Peyer's patch (tissue), 4 donors: ENCODE data around the gene RHD. TPM values are rescaled to one million over a fixed set of nuclear protein-coding genes. Genes with fewer than 3 reads are reported as not detected.
A peak's percentile ranks its signal among the peaks of the same experiment; 100 is the strongest.

Experiments
- DNase-seq, 3 donors: peaks; one replicate each; pipeline ENCODE4 v3.0.0-alpha.2; 2017 to 2019
- H3K27ac ChIP-seq, 4 donors: fragments of 200-600 bp; sonication (generic); one replicate each; pipeline ENCODE4 v1.5.1; 2016 to 2019
- H3K27me3 ChIP-seq, 2 donors: fragments of 200-600 bp; sonication (generic); one replicate each; pipeline ENCODE4 v1.5.1; 2019
- H3K36me3 ChIP-seq, 3 donors: fragments of 200-600 bp; sonication (generic); one replicate each; pipeline ENCODE4 v1.5.1; 2016 to 2019
- H3K4me1 ChIP-seq, 4 donors: fragments of 200-600 bp; sonication (generic); one replicate each; pipeline ENCODE4 v1.5.1; 2016 to 2019
- H3K4me3 ChIP-seq, 4 donors: fragments of 200-600 bp; sonication (generic); 1 replicate in 3 of 4; 2 replicates in 1 of 4; pipeline ENCODE4 v1.5.1; 2016 to 2019; ENCODE audit warnings: mild to moderate bottlenecking in 1 of 4
- H3K9me3 ChIP-seq, 4 donors: fragments of 200-600 bp; sonication (generic); one replicate each; pipeline ENCODE4 v1.5.1; 2016 to 2019; ENCODE audit warnings: mild to moderate bottlenecking in 1 of 4
- POLR2A ChIP-seq, 2 donors: fragments of 450-650 bp; IDR thresholded peaks; one replicate each; pipeline ENCODE4 v1.5.1; 2017; ENCODE audit warnings: antibody characterized with exemption in 2 of 2, mild to moderate bottlenecking in 2 of 2, moderate library complexity in 2 of 2
- total RNA-seq, 4 donors: library from RNA; depleted of rRNA; stranded (reverse); fragments of >200 nt; gene quantifications; one replicate each; pipeline ENCODE4 v1.1.0, GENCODE V29; 2016
- TF ChIP-seq, protein P1 (sequence below), 6 experiments: fragments of 450-650 bp in 4 of 6; fragments of 200-600 bp in 2 of 6; sonication (generic) in 1 of 6; IDR thresholded peaks; one replicate each; pipeline ENCODE4 v1.5.1; 2017 to 2019; ENCODE audit warnings: antibody characterized with exemption in 6 of 6, mild to moderate bottlenecking in 3 of 6, moderate library complexity in 1 of 6

The RHD gene
- total RNA-seq, 4 donors from 2014 or later: not detected

DNA sequence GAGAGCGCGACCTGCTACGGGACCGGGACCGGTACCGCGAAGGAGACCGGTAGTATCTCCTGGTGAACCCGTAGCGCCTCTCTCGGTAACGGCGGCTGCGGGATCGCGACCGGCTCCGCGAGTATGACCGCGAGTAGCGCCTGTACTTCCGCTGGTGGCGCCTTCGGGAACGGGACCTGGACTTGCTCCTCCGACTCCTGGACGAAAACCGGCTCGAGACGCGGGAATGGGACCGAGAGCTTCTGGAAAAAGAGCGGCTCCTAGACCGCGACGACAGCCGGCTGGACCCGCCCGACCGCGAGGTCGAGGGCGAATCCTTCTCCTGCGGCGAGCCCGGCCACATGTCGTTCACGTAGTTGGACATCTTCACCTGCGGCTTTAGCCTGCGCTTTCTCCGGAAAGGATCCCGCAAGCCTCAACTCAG is 25.7 kb upstream of the RHD start:
- Histone ChIP-seq H3K4me1 (peaks cover 0 to 44% (median 2%) of the 10 kb centered on the region in 4 donors), H3K9me3 (no peaks in the 10 kb centered on the region), H3K36me3 (peaks cover 0 to 48% (median 0%) of the 10 kb centered on the region in 3 donors), H3K27ac (peak overlapping the region; percentile 94 to 99 (median 99)), H3K27me3 (no peaks in the 10 kb centered on the region), H3K4me3 (peak overlapping the region; percentile 72 to 97 (median 88))
- DNase-seq: no peak
- TF ChIP-seq, protein P1, sequence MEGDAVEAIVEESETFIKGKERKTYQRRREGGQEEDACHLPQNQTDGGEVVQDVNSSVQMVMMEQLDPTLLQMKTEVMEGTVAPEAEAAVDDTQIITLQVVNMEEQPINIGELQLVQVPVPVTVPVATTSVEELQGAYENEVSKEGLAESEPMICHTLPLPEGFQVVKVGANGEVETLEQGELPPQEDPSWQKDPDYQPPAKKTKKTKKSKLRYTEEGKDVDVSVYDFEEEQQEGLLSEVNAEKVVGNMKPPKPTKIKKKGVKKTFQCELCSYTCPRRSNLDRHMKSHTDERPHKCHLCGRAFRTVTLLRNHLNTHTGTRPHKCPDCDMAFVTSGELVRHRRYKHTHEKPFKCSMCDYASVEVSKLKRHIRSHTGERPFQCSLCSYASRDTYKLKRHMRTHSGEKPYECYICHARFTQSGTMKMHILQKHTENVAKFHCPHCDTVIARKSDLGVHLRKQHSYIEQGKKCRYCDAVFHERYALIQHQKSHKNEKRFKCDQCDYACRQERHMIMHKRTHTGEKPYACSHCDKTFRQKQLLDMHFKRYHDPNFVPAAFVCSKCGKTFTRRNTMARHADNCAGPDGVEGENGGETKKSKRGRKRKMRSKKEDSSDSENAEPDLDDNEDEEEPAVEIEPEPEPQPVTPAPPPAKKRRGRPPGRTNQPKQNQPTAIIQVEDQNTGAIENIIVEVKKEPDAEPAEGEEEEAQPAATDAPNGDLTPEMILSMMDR (IDR thresholded peaks at IDR 0.05): peak in 1 of 6 experiments; percentile 14
- no peak for TF ChIP-seq POLR2A (IDR thresholded peaks at IDR 0.05)

DNA sequence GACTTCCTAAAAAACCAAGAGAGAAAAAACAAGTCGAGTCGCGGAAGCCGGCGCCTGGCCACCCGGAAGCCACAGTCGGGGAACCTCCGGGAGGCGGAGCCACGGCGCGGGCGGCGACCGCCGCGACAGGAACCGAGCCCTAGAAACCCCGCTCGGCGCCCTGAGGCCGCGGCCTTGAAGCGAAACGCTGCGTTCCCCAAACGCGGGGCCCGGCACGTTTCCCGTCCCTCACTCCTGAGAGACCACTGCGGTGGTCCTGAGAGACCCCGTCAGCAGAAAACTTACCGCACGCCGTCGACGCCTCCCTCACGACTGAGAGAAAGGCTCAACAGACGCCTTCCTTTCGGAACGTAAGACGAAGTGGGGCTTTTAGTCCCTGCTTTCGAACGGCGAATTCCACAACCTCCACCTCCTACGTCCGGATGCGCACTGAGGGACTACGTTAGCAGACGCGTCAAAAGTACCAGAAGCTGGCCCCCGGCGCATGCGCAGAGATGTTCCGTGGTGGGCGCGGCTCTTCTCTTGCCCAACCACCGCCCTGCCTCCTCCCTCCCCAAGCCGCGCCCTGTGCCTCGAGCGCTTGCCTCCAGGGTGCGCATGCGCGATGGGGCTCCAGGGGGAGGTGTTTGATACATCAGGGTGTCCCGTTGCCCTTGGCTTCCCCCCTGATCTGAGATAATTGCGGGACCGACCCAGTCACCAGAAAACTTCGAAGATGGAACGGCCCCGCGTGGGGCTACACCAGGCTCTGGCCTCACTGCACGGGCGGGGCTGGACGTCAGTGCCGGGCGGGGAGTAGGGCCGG is 25.1 kb upstream of the RHD start, which contains the start of gene RSRP1:
TSS of gene RSRP1 (minus strand) at position 431 of the 805 bp plus-strand sequence. CDS start 491 bp downstream, outside the sequence.
- DNase-seq: peak; percentile 99 to 100 (median 100)
- Histone ChIP-seq H3K4me3 (peak within 1 kb of the TSS; percentile 72 to 97 (median 88)), H3K27me3 (no peaks in the 10 kb centered on the region), H3K9me3 (no peaks in the 10 kb centered on the region), H3K27ac (peak within 1 kb of the TSS; percentile 94 to 99 (median 99)), H3K36me3 (peaks cover 0 to 42% (median 0%) of the 10 kb centered on the region in 3 donors), H3K4me1 (peaks cover 0 to 40% (median 2%) of the 10 kb centered on the region in 4 donors)
- TF ChIP-seq, protein P1 (IDR thresholded peaks at IDR 0.05): peak in 4 of 6 experiments; percentile 27 to 45 (median 33)
- TF ChIP-seq POLR2A (IDR thresholded peaks at IDR 0.05): peak; percentile 99 to 100

DNA sequence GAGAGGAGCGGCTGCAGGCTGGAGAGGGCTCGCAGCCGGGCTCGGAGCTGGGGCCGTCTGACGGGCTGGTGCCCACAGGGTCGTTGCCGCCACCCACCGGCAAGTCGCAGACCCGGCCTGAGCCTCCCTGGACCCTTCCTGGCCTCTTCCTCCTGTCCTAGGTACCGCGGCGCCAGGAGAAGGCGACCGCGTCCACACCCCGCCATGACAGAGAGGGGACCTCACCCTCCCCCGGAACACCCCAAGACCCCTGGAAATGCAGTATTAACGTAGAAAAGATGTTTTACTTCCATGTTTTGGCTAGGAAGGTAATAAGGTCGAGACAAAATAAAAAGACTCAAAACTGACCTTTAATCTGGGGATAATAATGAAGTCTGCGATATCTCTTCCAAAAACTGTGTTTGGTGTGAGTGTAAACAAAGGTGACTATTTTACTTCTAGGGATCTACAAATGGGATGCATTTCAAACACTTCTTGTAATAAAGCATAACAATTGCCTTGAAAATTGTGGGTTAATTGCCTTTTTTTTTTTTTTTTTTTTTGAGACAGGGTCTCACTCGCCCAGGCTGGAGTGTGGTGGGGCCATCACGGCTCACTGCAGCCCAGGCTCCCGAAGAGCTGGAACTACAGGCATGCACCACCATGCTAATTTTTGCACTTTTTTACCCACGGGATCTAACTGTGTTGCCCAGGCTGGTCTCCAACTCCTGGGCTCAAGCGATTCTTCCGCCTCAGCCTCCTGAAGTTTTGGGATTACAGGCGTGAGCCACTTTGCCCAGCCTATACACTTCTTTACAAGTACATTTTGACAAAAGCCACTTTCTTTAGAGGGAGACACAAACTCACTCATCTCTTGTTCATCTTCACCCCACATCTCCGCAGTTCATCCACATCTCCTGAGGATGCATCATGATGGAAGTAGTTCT is 24.2 kb upstream of the RHD start:
- Histone ChIP-seq H3K4me1 (peaks cover 0 to 35% (median 2%) of the 10 kb centered on the region in 4 donors), H3K27ac (peak overlapping the region; percentile 94 to 99 (median 99)), H3K27me3 (no peaks in the 10 kb centered on the region), H3K36me3 (peaks cover 0 to 33% (median 0%) of the 10 kb centered on the region in 3 donors), H3K9me3 (no peaks in the 10 kb centered on the region), H3K4me3 (peak overlapping the region; percentile 72 to 97 (median 88))
- no peak for DNase-seq
- TF ChIP-seq POLR2A (IDR thresholded peaks at IDR 0.05): no peak
- TF ChIP-seq, protein P1 (IDR thresholded peaks at IDR 0.05): peak in 1 of 6 experiments; percentile 19

DNA sequence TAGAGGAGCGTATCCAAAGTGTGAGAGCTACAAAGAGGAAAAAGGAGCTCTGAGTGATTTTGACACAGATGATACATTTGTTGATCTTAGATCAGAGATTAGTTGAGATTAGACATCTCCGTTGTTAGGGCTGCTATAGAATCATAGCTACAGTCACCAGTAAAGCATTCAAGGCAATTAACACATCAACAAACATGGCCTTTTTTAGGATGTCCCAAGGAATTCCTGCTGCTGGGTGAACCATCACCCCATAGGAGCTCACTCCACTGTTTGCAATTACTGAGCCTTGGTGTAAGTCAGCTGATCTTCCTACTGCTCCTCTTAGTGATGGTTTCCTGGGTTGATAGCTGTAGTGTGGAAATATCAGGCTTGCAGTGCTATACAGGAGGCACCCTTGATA is 18.4 kb upstream of the RHD start:
- TF ChIP-seq, protein P1 (IDR thresholded peaks at IDR 0.05): no peak
- no peak for TF ChIP-seq POLR2A (IDR thresholded peaks at IDR 0.05)
- Histone ChIP-seq H3K9me3 (no peaks in the 10 kb centered on the region), H3K36me3 (no peaks in the 10 kb centered on the region), H3K4me1 (no peaks in the 10 kb centered on the region), H3K27ac (no peak overlapping the region), H3K27me3 (no peaks in the 10 kb centered on the region), H3K4me3 (no peak overlapping the region)
- no peak for DNase-seq
